HG03342 (cell line): ENCODE data around the gene FFAR1.
"Not testable (repeated sequence)": the region's sequence is repeated elsewhere in the genome, so short reads cannot be mapped to it uniquely, and the experiment has no call there.

Experiments
- ATAC-seq: cut with Tn5 transposase; IDR thresholded peaks from one replicate; pipeline ENCODE4 v1.9.1; 2021; ENCODE audit warnings: mild to moderate bottlenecking, moderate library complexity; ENCODE audit not compliant: unreplicated experiment

The FFAR1 gene

DNA sequence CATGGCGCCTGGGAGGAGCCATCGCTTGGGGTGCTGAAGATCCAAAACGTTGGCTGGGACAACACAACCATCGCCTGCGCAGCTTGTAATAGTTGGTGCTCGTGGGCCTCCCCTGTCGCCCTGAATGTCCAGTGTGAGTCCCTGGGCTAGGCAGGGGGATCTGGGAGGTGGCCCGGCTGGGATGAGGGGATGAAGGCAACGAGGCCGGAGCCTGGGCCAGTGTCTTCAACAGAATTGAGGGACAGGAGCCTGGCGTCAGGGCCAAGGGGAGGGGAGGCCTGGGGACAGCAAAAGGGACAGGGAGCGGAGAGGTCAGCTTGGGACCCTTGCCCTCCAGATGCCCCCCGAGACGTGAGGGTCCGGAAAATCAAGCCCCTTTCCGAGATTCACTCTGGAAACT is 6.7 kb upstream of the FFAR1 start:
- no peak for ATAC-seq

DNA sequence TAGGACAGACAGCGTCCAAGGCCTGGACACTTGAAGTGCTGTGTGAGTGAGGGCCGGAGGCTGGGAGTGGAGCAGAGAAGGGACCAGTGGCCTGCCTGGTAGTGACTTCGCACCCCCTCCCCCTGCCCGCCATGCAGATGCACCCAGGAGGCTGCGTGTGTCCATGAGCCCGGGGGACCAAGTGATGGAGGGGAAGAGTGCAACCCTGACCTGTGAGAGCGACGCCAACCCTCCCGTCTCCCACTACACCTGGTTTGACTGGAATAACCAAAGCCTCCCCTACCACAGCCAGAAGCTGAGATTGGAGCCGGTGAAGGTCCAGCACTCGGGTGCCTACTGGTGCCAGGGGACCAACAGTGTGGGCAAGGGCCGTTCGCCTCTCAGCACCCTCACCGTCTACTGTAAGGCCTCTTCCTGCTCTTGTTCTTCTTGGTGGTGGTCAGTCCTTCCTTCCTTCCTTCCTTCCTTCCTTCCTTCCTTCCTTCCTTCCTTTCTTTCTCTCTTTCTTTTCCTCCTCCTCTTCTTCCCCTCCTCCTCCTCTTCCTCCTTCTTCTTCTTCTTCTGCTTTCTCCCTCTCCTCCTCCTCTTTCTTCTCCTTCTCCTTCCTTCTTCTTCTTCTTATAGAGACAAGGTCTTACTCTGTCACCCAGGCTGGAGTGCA is 6.0 kb upstream of the FFAR1 start:
- no peak for ATAC-seq

DNA sequence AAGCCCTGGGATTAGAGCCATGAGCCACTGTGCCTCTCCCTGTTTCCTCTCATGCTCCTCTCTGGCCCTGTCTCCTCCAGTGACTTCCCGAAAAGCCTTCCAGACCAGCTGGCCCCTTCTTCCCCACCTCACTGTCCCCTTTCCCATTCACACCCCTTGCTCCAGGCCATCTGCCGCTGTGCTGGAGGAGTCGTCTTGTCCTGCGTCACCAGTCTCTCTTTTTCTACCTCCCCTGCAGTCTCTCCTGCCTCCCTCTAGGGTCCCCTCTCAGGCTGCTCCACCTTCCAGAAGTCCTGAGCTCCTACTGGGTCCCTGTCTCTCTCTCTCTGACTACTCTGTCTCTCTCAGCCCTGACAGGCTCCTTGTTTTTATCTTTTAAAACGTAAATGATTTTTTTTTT is 5.3 kb upstream of the FFAR1 start:
- ATAC-seq = no peak

DNA sequence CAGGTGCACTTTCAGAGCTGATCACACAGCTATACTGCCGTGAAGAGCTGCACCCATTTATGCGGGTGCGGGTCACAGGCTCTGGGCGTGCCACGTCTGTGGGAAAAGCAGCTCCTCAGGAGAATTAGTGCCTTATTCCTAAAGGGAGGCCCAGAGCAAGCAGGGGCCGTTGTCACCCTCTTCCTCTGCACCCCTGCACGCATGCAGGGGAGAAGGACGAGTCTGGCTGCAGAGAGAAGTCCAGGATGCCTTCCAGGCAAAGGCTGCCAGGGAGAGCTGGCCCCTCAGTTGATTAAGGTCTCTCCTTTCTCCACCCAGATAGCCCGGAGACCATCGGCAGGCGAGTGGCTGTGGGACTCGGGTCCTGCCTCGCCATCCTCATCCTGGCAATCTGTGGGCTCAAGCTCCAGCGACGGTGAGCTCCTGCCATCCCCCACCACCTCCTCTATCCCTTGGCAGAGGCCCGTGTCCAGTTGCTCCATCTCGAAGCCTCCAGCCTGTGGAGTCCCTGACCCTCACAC is 3.1 kb upstream of the FFAR1 start:
- ATAC-seq = no peak

DNA sequence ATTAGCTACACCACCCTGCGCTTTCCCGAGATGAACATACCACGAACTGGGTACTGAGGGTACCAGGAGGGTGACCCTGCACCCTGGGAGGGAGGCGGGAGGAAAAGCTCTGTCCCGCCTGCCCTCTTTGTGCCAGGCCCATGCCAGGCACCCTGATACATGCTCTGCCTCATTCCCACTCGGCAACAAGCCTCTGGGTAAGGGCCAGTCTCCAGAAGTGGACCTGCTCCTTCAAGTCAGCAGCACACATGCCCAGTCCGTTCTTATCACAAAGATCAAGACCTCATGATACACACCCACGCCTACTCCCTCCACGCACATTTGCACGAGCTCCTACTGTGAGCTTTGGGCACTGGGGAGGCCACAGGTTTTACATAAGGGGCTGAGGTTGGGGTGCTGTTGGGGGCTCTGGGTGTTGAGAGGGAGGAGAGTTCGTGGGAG is 2.0 kb upstream of the FFAR1 start:
- no peak for ATAC-seq

DNA sequence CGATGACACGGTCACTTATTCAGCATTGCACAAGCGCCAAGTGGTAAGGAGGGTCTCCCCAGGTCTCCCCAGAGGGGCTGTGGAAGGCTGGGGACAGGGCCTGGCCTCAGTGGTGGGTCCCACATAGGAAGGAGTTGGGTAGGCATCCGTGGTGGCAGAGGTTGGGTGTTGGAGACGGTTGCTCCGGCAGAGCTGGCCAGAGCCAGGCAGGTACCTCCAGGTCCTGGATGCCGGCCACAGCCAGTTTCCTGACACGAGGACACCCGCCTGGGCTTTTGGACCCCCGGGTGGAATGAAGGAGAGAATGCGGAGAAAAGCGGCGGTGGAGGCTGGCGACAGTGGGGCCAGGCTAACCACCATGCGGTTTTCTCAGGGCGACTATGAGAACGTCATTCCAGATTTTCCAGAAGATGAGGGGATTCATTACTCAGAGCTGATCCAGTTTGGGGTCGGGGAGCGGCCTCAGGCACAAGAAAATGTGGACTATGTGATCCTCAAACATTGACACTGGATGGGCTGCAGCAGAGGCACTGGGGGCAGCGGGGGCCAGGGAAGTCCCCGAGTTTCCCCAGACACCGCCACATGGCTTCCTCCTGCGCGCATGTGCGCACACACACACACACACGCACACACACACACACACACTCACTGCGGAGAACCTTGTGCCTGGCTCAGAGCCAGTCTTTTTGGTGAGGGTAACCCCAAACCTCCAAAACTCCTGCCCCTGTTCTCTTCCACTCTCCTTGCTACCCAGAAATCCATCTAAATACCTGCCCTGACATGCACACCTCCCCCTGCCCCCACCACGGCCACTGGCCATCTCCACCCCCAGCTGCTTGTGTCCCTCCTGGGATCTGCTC is 1.3 kb upstream of the FFAR1 start:
- ATAC-seq = no peak

DNA sequence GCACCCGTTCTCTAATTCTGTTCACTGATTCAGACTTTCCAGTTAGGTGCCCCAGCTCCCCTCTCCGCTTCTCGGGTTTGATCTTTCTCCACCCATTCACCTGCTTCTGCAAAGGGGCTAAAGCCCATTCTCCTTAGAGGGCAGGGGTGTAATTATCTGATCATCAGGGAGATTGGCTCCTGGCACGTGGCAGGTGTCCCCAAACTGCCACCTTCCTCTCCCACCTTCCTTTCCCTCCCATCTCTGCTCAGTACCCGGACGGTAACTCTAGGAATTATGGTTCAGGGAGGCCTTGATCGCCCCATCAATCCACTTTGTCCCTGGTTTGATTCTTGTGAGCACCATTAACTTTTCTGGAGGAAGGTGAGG is 212 bp downstream of the FFAR1 start:
- ATAC-seq = no peak

DNA sequence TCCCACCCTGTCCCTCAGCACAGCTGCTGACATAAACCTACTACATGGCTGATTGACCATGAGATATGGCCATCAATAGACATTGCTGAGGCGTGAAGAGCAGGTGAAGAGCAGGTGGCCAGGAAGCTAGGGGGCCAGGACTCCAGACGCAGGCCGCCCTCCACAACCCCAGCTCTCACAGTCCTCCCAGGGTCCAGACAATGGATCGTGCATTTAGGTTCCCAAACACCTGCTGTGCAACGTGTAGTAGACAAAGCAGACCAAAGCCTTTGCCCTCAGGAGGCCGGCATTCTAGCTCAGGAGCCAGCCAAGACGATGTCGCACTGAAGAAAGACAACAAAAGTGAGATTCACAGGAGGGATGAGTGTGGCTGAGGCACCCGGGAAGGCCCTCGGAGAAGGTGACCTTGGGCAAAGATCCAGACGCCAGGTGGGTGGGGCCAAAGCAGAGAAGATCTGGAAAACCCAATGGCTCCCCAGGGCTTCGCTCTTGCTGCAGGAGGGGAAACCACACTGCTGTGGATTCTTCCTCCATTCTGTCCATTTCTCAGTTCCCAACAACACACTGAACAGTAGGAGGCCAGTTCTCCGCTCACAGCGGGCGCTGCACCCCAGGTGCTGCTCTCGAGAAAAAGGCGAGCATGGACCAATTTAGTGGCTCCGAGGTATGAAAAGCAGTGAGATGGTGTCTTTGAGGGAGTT is 1.4 kb downstream of the FFAR1 start:
- ATAC-seq = no peak

DNA sequence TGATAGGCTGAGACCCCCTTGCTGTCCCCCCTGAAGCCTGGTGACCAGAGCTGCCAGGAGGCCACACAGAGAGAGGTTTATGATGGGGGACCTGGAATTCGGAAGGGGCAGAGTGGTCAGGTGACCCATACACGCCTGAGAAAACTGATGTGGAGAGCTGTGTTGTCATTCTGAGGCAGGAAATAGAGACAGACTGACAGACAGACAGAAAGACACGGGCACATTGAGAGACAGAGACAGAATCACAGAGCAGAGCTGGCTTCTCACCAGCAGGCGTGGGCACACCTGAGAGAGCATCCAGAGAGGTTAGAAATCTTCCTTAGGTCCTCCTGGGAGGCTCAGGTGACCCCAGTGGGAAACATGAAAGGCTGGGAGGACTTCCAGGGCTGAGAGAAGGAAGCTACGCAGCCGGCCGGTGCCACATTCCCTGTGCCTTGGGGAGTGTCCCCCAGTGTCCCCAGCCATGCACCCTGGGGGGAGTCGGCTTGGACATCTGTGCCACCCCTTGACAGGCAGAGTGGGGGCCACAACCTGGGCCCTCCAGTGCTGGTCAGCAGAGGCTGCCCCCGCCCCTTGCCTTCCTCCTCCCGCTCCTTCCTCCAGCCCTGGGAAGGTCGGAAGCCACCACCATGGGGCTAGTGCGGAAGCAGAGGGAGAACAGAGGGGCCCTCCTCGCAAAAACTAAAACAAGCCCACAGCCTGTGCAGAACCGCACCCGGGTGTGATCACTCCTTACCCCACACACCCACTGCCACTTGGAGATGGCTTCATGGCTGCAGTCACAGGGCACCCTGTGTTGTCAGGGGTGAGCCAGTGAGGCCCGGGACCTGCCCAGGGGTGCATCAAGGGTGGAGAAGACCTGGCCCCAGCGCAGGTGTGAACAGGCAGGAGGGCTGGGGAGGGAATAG is 2.2 kb downstream of the FFAR1 start:
- ATAC-seq = no peak

DNA sequence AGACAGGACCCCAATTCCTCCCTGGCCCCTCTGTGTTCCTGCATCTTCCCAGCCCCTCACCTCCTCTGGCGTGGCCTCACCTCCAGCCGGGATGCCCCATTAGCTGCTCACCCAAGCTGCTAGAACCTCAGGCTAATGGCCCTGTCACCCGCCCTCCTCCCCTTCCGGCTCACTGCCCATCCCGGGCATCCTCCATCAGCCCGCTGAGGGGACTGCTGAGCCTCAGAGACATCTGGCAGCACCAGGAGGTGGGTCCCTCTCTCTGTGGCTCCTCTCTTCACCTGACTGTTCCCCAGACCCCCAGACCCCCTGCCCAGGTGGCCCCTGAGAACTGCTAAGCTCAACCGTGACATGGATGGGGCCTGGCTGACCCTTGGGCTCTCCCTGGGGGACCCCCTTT is 2.9 kb downstream of the FFAR1 start:
- no peak for ATAC-seq

DNA sequence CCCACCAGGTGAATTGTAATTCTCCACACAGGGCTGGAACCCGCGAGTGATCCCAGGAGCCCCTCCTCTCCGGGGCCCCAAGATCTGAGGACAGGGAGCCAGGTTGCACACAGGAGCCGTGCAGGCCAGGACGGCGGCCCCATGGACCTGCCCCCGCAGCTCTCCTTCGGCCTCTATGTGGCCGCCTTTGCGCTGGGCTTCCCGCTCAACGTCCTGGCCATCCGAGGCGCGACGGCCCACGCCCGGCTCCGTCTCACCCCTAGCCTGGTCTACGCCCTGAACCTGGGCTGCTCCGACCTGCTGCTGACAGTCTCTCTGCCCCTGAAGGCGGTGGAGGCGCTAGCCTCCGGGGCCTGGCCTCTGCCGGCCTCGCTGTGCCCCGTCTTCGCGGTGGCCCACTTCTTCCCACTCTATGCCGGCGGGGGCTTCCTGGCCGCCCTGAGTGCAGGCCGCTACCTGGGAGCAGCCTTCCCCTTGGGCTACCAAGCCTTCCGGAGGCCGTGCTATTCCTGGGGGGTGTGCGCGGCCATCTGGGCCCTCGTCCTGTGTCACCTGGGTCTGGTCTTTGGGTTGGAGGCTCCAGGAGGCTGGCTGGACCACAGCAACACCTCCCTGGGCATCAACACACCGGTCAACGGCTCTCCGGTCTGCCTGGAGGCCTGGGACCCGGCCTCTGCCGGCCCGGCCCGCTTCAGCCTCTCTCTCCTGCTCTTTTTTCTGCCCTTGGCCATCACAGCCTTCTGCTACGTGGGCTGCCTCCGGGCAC is 3.9 kb downstream of the FFAR1 start:
- no peak for ATAC-seq

DNA sequence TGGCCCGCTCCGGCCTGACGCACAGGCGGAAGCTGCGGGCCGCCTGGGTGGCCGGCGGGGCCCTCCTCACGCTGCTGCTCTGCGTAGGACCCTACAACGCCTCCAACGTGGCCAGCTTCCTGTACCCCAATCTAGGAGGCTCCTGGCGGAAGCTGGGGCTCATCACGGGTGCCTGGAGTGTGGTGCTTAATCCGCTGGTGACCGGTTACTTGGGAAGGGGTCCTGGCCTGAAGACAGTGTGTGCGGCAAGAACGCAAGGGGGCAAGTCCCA is 4.4 kb downstream of the FFAR1 start:
- ATAC-seq = no peak

DNA sequence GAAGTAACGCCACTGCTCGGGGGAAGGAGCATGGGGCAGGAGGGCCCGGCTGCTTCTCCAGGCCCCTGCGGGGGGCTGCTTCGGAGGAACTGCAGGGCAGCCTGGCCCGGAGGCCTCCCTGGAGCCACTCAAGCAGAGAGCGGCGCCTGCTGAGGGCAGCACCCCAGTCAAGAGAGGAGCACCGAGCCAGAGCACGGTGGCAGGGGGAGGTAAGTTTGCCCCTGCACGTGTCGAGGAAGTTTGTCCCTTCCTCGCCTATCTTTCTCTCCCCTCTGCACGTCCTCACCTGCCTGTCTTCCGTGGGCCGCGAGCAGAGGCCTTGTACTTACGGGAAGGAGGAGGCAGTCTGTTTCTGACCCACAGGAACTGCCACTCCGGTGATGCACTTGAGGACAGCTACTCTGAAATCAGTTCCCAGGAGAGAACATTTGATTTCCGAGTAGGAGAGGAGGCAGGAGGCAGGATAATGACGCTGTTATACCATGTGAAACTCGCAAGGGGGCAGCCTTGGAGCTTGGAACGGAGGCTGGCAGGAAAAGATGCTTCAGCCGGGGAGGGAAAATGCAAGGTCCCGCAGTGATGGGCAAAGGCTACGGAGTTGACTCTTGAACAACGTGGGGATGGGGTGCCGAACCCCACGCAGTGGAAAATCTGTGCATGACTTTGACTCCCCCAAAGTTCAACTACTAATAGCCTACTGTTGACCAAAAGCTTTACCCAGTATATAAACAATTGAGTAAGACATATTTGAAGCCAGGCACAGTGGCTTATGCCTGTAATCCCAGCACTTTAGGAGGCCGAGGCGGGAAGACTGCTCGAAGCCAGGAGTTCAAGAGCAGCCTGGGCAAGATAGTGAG is 5.0 kb downstream of the FFAR1 start:
- ATAC-seq = no peak

DNA sequence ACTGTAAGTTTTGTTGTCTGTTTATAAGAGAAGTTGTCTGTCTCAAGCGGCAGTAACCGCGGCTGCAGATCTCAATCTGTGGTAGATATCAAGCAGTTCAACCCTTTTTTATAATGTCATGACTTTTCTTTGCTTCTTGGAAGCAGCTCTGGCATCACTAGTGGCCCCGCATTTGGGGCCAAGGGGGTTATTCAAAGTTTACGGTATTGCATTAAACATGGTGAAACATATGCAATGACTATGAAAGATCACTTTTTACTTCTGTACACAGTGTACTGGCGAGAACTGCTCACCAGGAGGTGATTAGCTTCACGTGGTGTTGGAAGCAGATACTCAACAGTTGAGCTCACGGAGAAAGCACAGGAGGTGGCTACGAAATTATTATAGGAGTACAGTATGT is 5.9 kb downstream of the FFAR1 start:
- ATAC-seq = no peak

DNA sequence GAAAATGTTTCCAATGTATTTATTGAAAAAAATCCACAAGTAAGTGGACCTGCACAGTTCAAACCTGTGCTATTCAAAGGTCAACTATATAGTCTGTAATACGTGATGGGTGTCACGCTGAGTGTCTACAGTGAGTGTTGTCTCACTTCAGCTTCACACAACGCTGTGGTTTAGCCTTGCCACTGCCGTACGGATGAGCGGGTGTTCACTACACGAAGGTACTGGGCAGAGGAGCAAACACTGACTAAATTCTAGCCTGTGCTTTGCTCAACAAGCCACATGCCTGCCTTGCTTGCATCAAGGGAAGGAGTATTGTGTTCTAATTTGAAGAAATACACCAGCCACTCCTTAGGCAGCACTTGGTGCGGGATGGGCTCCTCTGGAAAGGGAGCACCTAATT is 7.2 kb downstream of the FFAR1 start:
- no peak for ATAC-seq

DNA sequence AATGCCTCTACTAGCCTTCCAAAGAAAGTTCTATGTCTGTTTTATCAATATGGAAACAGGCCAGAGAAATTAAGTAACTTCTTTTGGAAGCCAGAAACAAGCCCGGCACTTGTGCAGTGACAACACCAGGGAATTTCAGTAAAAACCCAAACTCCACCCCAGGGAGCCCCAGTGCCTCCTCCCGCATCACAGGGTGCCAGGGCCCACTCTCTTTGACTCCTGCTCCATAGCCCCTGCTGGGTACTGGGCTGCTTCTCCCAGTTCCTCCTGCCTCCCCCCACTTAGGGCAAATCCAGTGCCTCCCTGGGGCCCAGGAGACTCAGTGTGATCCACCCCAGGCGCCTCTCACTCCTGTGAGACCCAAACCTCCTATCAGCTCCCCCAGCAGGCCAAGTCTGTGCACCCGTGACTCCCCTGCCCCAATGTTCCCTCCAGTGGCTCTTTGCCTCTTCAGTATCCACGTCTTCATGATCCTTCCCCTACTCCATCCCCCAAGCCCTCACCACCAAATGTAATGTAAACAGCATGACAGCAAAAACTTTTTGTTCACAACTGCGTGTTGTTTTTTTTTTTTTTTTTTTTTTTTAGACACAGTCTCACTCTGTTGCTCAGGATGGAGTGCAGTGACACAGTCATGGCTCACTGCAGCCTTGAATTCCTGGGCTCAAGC is 8.2 kb downstream of the FFAR1 start:
- ATAC-seq = no peak

DNA sequence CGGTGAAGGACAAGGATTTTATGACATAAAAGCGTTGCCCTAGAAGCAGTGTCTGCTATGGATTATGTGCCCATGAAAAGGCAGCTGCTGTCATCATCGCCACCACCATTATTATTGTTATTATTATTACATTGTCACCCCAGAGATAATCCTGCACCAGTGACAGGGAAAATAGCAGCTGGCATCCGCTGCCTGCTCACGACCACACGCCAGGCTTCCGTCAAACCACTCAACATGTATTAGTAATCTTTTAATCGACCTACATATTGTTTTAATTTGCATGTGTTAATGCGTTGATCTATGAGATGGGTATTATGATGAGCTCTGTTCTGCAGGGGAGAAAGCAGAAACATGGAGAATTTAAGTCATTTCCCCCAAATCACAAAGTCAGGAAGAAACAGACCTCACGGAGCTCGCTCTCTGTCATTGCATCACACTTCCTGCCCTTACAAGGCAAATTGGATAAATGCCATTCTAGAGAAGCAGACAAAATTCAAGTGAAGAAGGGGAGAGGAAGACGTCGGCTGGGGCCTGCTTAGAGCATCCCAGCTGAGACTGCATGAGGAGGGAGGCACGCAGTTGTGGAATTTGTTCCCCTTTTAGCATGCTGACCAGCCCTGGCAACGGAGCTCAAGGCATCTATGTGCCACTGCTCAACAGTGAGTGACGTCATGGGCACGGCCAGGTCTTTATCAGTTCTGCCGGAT is 10.3 kb downstream of the FFAR1 start, which contains the start of gene FFAR3:
Gene FFAR3 (plus strand): TSS at position 594 of the 707 bp plus-strand sequence. CDS start 431 bp downstream, outside the sequence.
- ATAC-seq = no peak

DNA sequence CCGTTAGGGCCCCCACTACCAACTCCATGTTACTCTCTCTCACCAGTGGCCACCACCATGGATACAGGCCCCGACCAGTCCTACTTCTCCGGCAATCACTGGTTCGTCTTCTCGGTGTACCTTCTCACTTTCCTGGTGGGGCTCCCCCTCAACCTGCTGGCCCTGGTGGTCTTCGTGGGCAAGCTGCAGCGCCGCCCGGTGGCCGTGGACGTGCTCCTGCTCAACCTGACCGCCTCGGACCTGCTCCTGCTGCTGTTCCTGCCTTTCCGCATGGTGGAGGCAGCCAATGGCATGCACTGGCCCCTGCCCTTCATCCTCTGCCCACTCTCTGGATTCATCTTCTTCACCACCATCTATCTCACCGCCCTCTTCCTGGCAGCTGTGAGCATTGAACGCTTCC is 11.1 kb downstream of the FFAR1 start:
- ATAC-seq = not testable (repeated sequence)
